Measurements from ENCODE around the gene IRF7. TPM values are rescaled to one million over a fixed set of nuclear protein-coding genes. Genes with fewer than 3 reads are reported as not detected.
A peak's percentile ranks its signal among the peaks of the same experiment; 100 is the strongest.

IRF7 gene
- total RNA-seq, 1 experiment from 2014 or later = 329 TPM

- no peak for DNase-seq (ENCODE audit: low spot score)
These were observed 6.1 kb upstream of the IRF7 start for GRCh38 chr11:621838-622237.

GRCh38 chr11:620935-621814 lies 5.4 kb upstream of the IRF7 start:
- no peak for DNase-seq (ENCODE audit: low spot score)

- no peak for DNase-seq (ENCODE audit: low spot score)
These were observed 4.5 kb upstream of the IRF7 start for GRCh38 chr11:620201-620600.

GRCh38 chr11:619628-620050 lies 3.9 kb upstream of the IRF7 start:
- no peak for DNase-seq (ENCODE audit: low spot score)

- DNase-seq (ENCODE audit: low spot score) = no peak
These were observed 3.3 kb upstream of the IRF7 start for GRCh38 chr11:618856-619627.

GRCh38 chr11:617912-618682 lies 2.3 kb upstream of the IRF7 start:
- no peak for DNase-seq (ENCODE audit: low spot score)

GRCh38 chr11:617199-617911 lies 1.6 kb upstream of the IRF7 start:
- no peak for DNase-seq (ENCODE audit: low spot score)

- DNase-seq (ENCODE audit: low spot score) = no peak
These were observed 809 bp upstream of the IRF7 start for GRCh38 chr11:616320-617198.

- DNase-seq (ENCODE audit: low spot score) = peak; percentile 83
These were observed 887 bp downstream of the IRF7 start for GRCh38 chr11:614623-615503.

- DNase-seq (ENCODE audit: low spot score) = no peak
These were observed 1.6 kb downstream of the IRF7 start for GRCh38 chr11:614021-614622.

GRCh38 chr11:613369-613968 lies 2.3 kb downstream of the IRF7 start:
- peak; percentile 91 for DNase-seq (ENCODE audit: low spot score)

- no peak for DNase-seq (ENCODE audit: low spot score)
These were observed 2.8 kb downstream of the IRF7 start for GRCh38 chr11:612961-613300.

GRCh38 chr11:612201-612960 lies 3.4 kb downstream of the IRF7 start:
- peak; percentile 83 for DNase-seq (ENCODE audit: low spot score)

GRCh38 chr11:611001-611996 lies 4.5 kb downstream of the IRF7 start:
- no peak for DNase-seq (ENCODE audit: low spot score)

- no peak for DNase-seq (ENCODE audit: low spot score)
These were observed 5.5 kb downstream of the IRF7 start for GRCh38 chr11:610146-610801.

GRCh38 chr11:609341-609811 lies 6.4 kb downstream of the IRF7 start:
- DNase-seq (ENCODE audit: low spot score) = no peak

Data from HT-29 (cell line).